Measurements from ENCODE around the gene ZFP36L2. TPM values are rescaled to one million over a fixed set of nuclear protein-coding genes. Genes with fewer than 3 reads are reported as not detected.

The ZFP36L2 gene
- total RNA-seq, 2 donors from 2014 or later = 77.1 to 114 TPM

GRCh38 chr2:43223521-43224001 is 2.8 kb downstream of the ZFP36L2 start:
- no peak for TF ChIP-seq CTCF (conservative IDR thresholded peaks at IDR 0.05)
- no peaks in the 10 kb centered on the region for H3K27me3 ChIP-seq (ENCODE audit: control insufficient read depth, insufficient read depth, low read length, poor library complexity, severe bottlenecking)
- 48 to 58% methylated on average over 3 to 4 of the region's 4 CpGs for WGBS, 2 experiments (ENCODE audit: insufficient coverage in 1 of 2, insufficient read length in 1 of 2)
- peak overlapping the region; percentile 18 for H3K9ac ChIP-seq (ENCODE audit: extremely low read depth, low read length, poor library complexity, severe bottlenecking)
- H3K27me3 Mint-ChIP-seq (ENCODE audit: insufficient read depth) = no peaks in the 10 kb centered on the region
- H3K4me3 Mint-ChIP-seq = peak overlapping the region; percentile 87
- H3K36me3 ChIP-seq (ENCODE audit: control insufficient read depth, insufficient read depth, low read length) = peaks cover 18% of the 10 kb centered on the region
- H3K27ac Mint-ChIP-seq = peak overlapping the region; percentile 39
- H3K9me3 Mint-ChIP-seq = no peaks in the 10 kb centered on the region
- peaks cover 30% of the 10 kb centered on the region for H3K4me1 ChIP-seq (ENCODE audit: control insufficient read depth, insufficient read depth, low read length)
- H3K36me3 Mint-ChIP-seq (ENCODE audit: low read depth) = peaks cover 18% of the 10 kb centered on the region
- no peak for DNase-seq
- H3K4me1 Mint-ChIP-seq = peaks cover 50% of the 10 kb centered on the region
- no peak overlapping the region for H3K27ac ChIP-seq (ENCODE audit: low read depth, low read length)
- no peaks in the 10 kb centered on the region for H3K9me3 ChIP-seq (ENCODE audit: control insufficient read depth, low read length)
- H3K4me3 ChIP-seq (ENCODE audit: low read length) = peak overlapping the region; percentile 80

- no peak for DNase-seq
- H3K4me3 ChIP-seq (ENCODE audit: low read length) = peak overlapping the region; percentile 80
- H3K4me1 Mint-ChIP-seq = peaks cover 56% of the 10 kb centered on the region
- peaks cover 30% of the 10 kb centered on the region for H3K4me1 ChIP-seq (ENCODE audit: control insufficient read depth, insufficient read depth, low read length)
- H3K9ac ChIP-seq (ENCODE audit: extremely low read depth, low read length, poor library complexity, severe bottlenecking) = no peak overlapping the region
- peak overlapping the region; percentile 90 for H3K27ac ChIP-seq (ENCODE audit: low read depth, low read length)
- WGBS, 2 experiments (ENCODE audit: insufficient coverage in 1 of 2, insufficient read length in 1 of 2) = 19 to 59% methylated on average over 4 to 6 of the region's 8 CpGs
- H3K27ac Mint-ChIP-seq = peak overlapping the region; percentile 94
- H3K36me3 ChIP-seq (ENCODE audit: control insufficient read depth, insufficient read depth, low read length) = peaks cover 18% of the 10 kb centered on the region
- no peaks in the 10 kb centered on the region for H3K27me3 ChIP-seq (ENCODE audit: control insufficient read depth, insufficient read depth, low read length, poor library complexity, severe bottlenecking)
- H3K36me3 Mint-ChIP-seq (ENCODE audit: low read depth) = peaks cover 18% of the 10 kb centered on the region
- no peaks in the 10 kb centered on the region for H3K9me3 ChIP-seq (ENCODE audit: control insufficient read depth, low read length)
- no peaks in the 10 kb centered on the region for H3K27me3 Mint-ChIP-seq (ENCODE audit: insufficient read depth)
- H3K4me3 Mint-ChIP-seq = peak overlapping the region; percentile 87
- TF ChIP-seq CTCF (conservative IDR thresholded peaks at IDR 0.05) = no peak
- no peaks in the 10 kb centered on the region for H3K9me3 Mint-ChIP-seq
Measured at GRCh38 chr2:43222475-43223309, 3.7 kb downstream of the ZFP36L2 start.

- Mint-ChIP-seq H3K27me3 (ENCODE audit: insufficient read depth) (no peaks in the 10 kb centered on the region), H3K36me3 (ENCODE audit: low read depth) (peaks cover 18% of the 10 kb centered on the region), H3K27ac (peak overlapping the region; percentile 94), H3K4me1 (peaks cover 60% of the 10 kb centered on the region), H3K4me3 (peak overlapping the region; percentile 87), H3K9me3 (no peaks in the 10 kb centered on the region)
- H3K4me1 ChIP-seq (ENCODE audit: control insufficient read depth, insufficient read depth, low read length) = peaks cover 30% of the 10 kb centered on the region
- TF ChIP-seq CTCF (conservative IDR thresholded peaks at IDR 0.05) = no peak
- no peaks in the 10 kb centered on the region for H3K9me3 ChIP-seq (ENCODE audit: control insufficient read depth, low read length)
- peak; percentile 97 for DNase-seq
- WGBS, 2 experiments (ENCODE audit: insufficient coverage in 1 of 2, insufficient read length in 1 of 2) = 0 to 5% methylated on average over 6 to 8 of the region's 8 CpGs
- peak overlapping the region; percentile 90 for H3K27ac ChIP-seq (ENCODE audit: low read depth, low read length)
- no peaks in the 10 kb centered on the region for H3K27me3 ChIP-seq (ENCODE audit: control insufficient read depth, insufficient read depth, low read length, poor library complexity, severe bottlenecking)
- peaks cover 18% of the 10 kb centered on the region for H3K36me3 ChIP-seq (ENCODE audit: control insufficient read depth, insufficient read depth, low read length)
- H3K4me3 ChIP-seq (ENCODE audit: low read length) = peak overlapping the region; percentile 80
- H3K9ac ChIP-seq (ENCODE audit: extremely low read depth, low read length, poor library complexity, severe bottlenecking) = no peak overlapping the region
Measured at GRCh38 chr2:43221763-43222474, 4.5 kb downstream of the ZFP36L2 start.
